ENCODE measurements around the gene ATG9B.
"Not testable (repeated sequence)": the region's sequence is repeated elsewhere in the genome, so short reads cannot be mapped to it uniquely, and the experiment has no call there.

The ATG9B gene

DNA sequence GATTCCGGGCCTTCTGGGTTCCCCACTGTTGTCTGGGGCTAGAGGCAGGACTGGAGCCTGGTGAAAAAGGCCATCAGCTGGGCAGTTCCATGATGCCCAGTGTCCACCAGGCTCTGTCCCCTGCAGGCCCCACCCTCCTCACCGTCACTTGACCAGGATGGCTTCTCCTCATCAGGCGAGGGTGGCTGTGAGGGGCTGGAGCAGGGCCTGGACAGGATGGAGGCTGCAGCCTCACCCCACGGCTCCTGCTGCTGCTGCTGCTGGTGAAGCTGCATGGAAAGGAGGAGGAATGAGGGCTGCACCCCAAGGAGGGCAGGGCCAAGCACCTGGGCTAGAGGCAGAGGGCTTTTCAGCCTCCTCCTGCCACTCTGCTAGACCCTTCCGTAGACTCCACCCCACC is 8.3 kb downstream of the ATG9B start:
- no peak for DNase-seq

DNA sequence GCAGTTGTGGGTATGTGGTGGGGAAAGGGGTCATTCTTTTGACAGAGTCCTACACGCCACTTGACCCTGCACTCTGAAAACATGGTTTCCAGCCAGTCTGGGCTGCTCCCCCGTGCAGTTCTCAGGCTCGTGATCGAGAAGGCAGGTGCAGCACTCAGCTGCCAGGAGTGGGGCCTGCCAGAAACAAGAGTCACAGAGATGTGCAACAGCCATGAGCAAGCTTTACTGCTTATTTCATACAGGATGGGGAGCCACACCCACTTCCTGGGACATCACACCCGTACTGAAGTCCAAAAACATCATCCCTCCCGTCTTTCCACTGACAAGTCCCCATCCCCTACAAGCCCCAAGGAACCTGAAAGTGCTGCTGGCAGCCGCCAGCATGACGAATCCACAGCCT is 9.3 kb downstream of the ATG9B start:
- no peak for DNase-seq

DNA sequence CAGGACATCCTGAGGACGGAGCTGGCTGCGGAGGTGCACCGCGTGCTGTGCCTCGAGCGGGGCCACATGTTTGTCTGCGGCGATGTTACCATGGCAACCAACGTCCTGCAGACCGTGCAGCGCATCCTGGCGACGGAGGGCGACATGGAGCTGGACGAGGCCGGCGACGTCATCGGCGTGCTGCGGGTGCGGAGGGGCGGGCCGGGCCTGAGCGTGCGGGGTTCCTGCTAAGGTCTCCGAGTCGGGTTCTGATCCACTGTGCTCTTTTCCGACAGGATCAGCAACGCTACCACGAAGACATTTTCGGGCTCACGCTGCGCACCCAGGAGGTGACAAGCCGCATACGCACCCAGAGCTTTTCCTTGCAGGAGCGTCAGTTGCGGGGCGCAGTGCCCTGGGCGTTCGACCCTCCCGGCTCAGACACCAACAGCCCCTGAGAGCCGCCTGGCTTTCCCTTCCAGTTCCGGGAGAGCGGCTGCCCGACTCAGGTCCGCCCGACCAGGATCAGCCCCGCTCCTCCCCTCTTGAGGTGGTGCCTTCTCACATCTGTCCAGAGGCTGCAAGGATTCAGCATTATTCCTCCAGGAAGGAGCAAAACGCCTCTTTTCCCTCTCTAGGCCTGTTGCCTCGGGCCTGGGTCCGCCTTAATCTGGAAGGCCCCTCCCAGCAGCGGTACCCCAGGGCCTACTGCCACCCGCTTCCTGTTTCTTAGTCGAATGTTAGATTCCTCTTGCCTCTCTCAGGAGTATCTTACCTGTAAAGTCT is 10.4 kb downstream of the ATG9B start:
- peak; percentile 59 for DNase-seq

DNA sequence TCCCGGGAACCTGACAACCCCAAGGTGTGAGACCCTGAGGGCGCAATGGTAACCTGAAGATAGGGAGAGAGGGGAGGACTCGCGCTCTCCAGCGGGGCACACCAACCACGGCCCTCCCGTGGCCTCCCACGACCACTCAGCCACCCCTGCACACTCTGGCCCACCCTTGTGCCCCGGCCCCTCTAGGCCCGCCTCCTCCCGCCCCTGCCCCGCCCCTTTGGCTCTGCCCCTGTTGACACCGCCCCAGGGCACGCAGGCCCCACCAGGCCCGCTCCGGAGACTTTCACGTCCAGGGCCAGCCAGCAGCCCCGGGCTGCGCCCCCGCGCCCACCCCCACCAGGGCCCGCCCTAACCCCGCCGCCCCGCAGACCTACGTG is 10.9 kb downstream of the ATG9B start:
- DNase-seq = no peak

DNA sequence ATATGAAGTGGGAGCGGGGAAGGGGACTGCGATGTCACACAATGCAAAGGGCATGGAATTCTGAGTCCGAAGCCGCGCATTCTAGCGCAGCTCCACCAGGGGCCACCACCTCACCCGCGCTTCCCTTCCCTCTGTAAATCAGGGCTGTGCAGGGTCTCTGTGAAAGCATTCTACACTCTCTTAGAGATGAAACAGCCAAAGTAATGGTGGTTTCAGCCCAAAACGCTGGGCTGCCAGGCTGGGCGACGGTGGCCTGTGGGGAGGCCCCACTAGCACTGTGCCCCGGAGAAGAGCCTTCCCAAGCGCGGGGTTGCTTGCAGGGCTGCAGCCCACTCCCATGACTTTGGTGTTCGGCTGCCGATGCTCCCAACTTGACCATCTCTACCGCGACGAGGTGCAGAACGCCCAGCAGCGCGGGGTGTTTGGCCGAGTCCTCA is 11.4 kb downstream of the ATG9B start:
- no peak for DNase-seq

DNA sequence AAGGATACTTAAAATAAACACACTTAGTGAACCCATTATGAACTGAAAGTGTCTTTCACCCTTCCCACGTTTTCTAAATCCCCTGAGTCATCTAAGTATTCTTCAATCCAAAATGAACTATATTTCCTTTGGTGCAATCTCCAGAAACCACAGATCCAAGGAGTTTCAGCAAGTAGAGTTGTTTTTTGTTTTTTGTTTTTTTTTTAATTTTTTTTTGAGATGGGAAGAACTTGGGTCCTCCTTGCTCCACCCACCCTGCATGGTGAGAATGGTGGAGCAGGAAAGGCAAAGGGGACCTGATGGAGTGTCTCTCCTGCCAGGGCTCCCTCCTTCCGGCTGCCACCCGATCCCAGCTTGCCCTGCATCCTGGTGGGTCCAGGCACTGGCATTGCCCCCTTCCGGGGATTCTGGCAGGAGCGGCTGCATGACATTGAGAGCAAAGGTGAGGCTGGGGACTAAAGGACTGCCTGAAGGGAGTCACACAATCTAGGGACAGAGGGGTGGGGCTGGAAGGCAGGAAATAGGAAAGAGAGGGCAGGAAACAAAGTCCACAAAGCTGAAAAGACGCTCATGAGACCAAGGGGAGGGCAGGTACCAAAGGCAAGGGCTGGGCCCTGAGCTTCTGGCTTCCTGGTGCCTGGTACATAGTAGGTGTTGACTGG is 12.1 kb downstream of the ATG9B start:
- DNase-seq = no peak

DNA sequence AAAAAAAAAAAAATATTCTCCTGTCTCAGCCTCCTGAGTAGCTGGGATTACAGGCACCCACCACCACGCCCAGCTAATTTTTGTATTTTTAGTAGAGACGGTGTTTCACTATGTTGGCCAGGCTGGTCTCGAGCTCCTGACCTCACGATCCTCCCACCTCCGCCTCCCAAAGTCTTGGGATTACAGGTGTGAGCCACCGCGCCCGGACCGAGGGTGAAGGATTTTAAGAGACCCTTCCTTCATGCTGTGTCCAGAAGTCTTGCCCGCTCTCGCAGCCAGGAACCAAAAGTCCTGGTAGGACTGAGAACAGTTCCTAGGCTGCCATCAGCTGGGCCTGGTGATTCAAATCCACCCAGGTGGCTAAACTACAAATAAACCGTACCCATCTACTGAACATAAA is 12.7 kb downstream of the ATG9B start:
- DNase-seq = not testable (repeated sequence)

DNA sequence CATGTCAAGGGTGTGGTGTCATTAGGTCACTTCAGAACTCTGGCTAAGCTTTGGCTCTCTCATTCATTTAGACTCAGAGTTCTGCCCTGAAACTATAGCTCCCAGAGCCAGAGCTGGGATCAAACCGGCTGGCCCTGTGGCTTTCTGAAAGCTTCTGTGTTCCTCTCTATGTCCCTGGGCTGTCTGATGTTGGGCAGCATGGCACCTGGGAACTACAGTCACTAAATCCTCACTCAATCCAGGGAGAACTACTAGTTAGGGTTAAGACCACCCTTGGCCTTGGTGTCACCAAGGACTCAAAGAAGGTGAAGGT is 13.2 kb downstream of the ATG9B start:
- DNase-seq = no peak

DNA sequence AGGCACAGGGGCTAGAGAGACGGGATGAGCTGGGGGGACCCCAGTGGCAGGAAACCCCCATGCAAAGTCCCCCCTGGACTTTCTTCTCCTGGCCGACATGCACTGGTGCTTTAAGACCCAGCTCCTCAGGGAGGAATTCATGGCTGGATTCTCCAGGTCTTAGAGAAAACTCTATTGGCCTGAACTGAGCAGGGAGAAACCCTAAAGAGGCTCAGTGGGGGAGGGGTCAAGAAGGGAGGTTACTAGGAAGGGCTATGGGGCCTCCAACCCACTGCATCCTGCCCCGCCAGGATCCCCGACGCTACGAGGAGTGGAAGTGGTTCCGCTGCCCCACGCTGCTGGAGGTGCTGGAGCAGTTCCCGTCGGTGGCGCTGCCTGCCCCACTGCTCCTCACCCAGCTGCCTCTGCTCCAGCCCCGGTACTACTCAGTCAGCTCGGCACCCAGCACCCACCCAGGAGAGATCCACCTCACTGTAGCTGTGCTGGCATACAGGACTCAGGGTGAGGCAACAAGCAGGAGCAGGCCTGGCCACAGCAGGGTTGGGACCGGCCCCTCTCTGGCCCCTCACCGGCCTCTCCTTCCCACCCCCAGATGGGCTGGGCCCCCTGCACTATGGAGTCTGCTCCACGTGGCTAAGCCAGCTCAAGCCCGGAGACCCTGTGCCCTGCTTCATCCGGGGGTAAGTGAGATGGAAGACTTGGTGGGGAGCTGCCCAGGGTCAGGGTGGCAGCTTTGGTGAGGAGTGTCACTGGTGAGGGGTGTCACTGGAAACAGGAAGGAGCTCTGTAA is 13.8 kb downstream of the ATG9B start:
- no peak for DNase-seq

DNA sequence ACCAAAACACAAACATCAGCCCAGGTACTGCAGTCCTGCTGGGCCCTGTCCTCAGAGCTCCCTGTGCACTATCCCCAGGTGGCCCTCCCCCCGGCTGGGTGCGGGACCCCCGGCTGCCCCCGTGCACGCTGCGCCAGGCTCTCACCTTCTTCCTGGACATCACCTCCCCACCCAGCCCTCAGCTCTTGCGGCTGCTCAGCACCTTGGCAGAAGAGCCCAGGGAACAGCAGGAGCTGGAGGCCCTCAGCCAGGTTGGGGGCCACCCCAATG is 14.3 kb downstream of the ATG9B start:
- no peak for DNase-seq

DNA sequence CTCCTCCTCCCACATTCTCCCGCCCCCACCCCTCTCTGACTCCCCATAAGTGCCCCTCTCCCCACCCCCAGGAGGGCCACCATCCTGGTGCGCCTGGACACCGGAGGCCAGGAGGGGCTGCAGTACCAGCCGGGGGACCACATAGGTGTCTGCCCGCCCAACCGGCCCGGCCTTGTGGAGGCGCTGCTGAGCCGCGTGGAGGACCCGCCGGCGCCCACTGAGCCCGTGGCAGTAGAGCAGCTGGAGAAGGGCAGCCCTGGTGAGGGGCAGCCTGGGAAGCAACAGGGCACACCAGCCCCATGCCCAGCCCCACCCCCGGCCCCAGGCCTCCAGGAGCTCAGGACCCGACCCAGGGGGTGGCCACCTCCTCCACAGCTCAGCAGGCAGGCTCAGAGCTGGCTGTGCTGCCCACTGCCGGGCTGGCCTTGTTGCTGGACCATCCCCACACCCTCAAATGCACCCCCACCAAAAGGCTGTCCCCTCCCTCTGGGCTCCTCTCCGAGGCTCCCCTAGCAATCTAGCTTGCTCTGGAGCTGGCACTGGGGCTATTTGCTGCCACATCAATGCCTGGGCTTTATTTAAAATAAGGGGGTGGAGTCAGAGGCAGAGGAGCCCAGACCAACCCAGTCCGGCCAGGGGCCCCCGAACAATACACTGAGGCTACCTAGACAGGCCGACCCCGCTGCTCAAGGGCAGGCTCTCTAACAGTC is 14.8 kb downstream of the ATG9B start:
- DNase-seq = no peak

DNA sequence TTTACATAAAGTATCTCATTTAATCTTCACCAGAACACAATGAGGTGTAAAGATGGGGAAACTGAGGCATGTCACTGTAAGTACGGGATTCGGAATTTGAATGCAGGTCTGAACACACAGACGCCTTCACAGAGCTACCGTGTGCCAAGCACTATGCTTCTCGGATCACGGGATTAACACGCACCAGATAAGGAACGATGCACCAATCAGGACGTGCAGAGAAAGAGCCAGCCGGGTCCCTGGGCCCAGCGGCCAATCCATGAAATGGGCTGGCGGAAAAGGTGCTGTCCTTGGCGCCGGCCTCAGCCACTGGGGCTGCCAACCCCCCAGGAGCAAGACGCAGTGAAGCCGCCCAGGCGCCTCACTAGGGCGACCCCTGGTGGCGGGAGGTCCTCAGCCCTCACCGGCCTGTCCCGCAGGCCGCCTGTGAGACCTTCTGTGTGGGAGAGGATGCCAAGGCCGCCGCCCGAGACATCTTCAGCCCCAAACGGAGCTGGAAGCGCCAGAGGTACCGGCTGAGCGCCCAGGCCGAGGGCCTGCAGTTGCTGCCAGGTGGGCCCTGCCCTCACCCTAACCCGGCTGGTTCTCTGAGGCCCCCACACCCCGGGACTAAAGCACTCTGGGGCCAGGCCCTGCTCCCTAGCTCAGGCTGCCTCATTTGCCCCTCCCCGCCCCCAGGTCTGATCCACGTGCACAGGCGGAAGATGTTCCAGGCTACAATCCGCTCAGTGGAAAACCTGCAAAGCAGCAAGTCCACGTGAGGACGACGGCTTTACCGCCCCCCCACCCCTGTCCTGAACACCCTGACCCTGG is 15.6 kb downstream of the ATG9B start:
- no peak for DNase-seq

DNA sequence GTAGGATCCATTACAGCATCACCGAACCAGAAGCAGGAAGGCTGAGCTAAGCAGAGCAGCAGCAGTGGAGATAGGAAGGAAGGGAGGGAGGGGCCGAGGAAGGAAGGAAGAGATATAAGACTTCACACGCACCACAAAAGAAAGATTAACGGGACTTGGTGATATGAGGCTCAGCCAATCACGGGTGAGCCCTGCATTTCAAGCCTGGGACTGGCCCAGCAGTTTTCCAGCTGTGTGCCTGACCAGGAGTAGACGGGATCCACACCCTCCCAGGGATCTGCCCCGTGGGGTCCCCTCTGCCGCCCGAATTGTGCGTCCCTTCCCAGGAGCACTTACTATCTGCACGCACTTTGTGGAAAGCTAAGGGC is 16.2 kb downstream of the ATG9B start:
- DNase-seq = no peak

DNA sequence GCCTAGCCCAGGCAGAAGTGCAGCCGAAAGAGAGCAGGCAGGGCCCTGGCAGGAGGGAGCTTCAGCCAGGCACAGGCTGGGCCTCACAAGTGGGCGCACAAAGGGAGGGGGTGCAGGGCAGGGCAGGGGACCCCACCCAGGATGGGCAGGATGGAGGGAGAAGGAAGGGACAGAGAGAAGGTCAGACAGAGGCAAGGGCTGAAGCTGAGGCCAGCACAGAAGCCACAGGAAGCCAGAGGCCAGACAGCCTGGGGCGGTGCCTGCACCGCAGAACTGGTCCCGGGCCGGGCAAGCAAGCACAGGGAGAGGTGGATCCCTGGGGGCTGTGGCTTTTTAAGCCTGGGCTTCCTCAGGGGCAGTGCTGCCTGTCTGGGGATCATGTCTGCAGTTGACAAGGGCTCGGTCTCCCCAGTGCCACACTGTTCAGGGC is 16.8 kb downstream of the ATG9B start:
- DNase-seq = no peak

DNA sequence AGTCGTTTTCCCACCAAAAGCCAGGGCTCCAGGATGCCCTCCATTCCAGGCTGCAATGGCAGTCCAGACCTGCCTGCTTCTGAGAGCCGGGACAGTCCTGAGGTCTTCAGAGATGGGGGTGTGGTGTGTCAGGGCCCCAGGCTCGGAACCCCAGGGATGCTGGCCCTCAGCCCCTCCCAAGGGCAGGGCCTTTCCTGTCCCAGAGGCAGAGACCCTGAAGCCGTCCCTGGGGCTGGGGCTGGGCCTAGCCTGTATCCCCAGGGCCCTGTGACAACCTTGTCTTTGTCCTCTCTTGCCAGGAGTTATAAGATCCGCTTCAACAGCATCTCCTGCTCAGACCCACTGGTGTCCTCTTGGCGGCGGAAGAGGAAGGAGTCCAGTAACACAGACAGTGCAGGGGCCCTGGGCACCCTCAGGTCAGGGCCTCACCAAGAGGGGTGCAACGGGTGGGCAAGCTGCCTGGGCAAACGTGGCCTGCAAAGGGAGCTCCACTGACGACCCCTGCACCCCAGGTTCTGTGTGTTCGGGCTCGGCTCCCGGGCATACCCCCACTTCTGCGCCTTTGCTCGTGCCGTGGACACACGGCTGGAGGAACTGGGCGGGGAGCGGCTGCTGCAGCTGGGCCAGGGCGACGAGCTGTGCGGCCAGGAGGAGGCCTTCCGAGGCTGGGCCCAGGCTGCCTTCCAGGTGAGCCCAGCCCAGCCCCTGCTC is 17.5 kb downstream of the ATG9B start:
- DNase-seq = no peak

DNA sequence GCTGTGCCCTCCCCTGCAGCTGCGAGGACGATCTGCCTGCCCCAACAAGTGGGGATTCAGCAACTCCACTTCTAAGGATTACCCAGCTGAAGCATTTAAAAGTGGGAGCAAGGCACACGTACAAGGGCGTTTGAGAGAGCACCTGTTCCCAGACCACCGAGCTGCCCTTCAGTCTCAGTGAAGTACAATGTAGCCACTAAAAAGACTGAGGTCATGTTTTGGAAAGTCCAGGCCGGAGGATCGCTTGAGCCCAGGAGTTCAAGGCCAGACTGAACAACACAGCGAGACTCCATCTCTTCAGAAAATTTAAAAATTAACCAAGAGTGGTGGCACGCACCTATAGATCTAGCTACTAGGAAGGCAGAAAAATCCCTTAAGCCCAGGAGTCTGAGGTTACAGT is 18.7 kb downstream of the ATG9B start:
- DNase-seq = no peak

DNA sequence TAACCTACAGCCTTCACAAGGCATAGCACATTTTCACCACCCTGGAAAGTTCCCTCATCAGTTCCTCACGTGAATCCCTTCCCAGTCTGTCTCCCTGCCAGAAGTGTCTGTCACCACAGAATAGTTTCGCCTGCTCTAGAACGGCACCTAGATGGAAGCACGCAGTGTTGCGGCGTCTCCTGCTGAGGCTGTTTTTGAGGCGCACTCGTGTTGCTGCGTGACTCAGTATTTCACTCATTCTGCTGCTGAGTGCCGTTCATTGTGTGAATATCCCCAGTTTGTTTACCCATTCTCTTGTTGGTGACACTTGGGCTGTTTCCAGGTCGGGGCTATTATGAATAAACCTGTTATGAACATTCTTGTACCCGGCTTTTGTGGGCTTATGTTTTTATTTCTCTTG is 20.7 kb downstream of the ATG9B start:
- DNase-seq = no peak

DNA sequence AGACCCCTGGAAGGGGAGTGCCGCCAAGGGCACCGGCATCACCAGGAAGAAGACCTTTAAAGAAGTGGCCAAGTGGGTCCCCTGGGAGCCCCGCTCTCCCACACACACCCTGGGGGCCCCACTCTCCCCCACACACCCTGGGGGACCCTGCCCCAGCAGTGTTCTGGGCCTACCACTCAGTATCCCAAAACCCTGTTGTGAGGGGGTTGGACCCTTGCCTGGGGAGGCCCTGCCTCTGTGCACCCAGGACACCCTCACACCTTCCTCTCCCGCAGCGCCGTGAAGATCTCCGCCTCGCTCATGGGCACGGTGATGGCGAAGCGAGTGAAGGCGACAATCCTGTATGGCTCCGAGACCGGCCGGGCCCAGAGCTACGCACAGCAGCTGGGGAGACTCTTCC is 22.7 kb downstream of the ATG9B start:
- no peak for DNase-seq

DNA sequence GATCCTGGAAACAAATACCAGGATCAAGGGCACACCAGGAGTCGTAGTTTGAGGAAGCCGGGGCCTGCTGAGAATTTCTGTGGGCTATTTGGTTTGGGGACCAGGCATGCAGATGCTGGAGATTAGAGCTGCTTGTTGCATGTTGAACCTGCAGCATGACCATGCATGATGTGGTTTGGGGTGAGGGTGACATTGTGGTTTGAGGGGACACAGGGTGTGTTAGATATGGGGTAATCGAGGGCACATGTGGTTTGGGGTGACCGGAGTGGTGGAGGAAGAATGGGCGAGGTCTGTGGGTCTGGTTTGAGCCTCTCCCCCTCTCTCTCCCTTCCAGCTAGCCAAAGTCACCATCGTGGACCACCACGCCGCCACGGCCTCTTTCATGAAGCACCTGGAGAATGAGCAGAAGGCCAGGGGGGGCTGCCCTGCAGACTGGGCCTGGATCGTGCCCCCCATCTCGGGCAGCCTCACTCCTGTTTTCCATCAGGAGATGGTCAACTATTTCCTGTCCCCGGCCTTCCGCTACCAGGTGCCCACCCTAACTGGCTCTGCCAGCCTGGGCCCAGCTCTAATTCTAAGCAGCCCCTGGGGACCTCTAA is 23.3 kb downstream of the ATG9B start:
- no peak for DNase-seq

DNA sequence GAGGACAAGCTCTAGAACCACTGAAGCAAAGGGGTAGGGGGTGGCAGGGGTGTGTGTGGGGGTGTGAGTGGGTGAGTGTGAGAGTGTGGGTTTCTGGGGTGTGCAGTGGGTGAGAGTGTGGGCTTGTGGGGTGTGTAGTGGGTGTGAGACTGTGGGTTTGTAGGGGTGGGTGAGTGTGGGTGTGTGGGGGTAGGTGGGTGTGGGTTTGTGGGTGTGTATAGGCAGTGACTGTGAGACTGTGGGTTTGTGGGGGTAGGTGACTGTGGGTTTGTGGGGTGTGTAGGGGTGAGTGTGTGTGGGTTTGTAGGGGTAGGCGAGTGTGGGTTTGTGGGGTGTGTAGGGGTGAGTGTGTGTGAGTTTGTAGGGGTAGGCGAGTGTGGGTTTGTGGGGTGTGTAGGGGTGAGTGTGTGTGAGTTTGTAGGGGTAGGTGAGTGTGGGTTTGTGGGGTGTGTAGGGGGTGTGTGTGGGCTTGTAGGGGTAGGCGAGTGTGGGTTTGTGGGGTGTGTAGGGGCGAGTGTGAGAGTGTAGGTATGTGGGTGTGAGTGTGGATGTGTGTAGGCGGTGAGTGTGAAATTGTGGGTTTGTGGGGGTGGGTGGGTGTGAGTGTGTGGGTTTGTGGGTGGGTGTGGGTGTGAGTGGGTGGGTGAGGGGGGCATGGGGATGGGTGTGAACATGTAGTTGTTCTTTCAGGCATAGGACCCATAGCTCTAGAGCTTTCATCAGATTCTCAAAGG is 24.6 kb downstream of the ATG9B start:
- no peak for DNase-seq

DNA sequence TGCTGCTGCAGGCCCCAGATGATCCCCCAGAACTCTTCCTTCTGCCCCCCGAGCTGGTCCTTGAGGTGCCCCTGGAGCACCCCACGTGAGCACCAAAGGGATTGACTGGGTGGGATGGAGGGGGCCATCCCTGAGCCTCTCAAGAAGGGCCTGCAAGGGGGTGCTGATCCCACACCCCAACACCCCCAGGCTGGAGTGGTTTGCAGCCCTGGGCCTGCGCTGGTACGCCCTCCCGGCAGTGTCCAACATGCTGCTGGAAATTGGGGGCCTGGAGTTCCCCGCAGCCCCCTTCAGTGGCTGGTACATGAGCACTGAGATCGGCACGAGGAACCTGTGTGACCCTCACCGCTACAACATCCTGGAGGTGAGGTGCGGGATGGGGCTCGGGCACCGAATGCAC is 25.3 kb downstream of the ATG9B start:
- no peak for DNase-seq

Measured in NCI-H1417 treated with DMSO at 0.1 percent for 48 hours (cell line).